H1 (cell line): ENCODE measurements around the gene FOXK1. TPM values are rescaled to one million over a fixed set of nuclear protein-coding genes. Genes with fewer than 3 reads are reported as not detected.

Source experiments
- CBX8 ChIP-seq: fragments of 300-800, 300-1000 bp; sonication (generic); IDR thresholded peaks from 2 replicates; pipeline ENCODE4 v1.7.1; 2016; ENCODE audit warnings: low read depth, low read length, borderline replicate concordance
- EGR1 ChIP-seq: IDR thresholded peaks from 2 replicates; pipeline ENCODE4 v1.6.1; 2011; ENCODE audit warnings: low read depth, low read length, borderline replicate concordance
- GABPA ChIP-seq: IDR thresholded peaks from 2 replicates; pipeline ENCODE4 v1.6.1; 2011; ENCODE audit warnings: mild to moderate bottlenecking, low read length, moderate library complexity, borderline replicate concordance; ENCODE audit not compliant: insufficient read depth
- HDAC6 ChIP-seq: IDR thresholded peaks from one replicate; pipeline ENCODE4 v1.7.1; 2012; ENCODE audit warnings: low read depth, mild to moderate bottlenecking, inconsistent platforms, low read length, moderate library complexity
- JUND ChIP-seq: IDR thresholded peaks from 2 replicates; pipeline ENCODE4 v1.6.1; 2011; ENCODE audit warnings: mild to moderate bottlenecking, improper control_type of control experiment, low read length
- NRF1 ChIP-seq: IDR thresholded peaks from 2 replicates; pipeline ENCODE4 v1.6.1; 2011; ENCODE audit warnings: mild to moderate bottlenecking, low read depth, low read length, improper control_type of control experiment
- SRF ChIP-seq: IDR thresholded peaks from 2 replicates; pipeline ENCODE4 v1.6.1; 2011; ENCODE audit warnings: mild to moderate bottlenecking, low read depth, low read length, moderate library complexity
- TAF1 ChIP-seq: IDR thresholded peaks from 2 replicates; pipeline ENCODE4 v1.6.1; 2011; ENCODE audit warnings: mild to moderate bottlenecking, low read depth, low read length
- TCF12 ChIP-seq: IDR thresholded peaks from 2 replicates; pipeline ENCODE4 v1.6.1; 2011; ENCODE audit warnings: low read depth, mild to moderate bottlenecking, low read length
- YY1 ChIP-seq: IDR thresholded peaks from 2 replicates; pipeline ENCODE4 v1.6.1; 2011; ENCODE audit warnings: low read depth, mild to moderate bottlenecking, low read length
- polyA plus RNA-seq, 7 experiments: library from polyadenylated mRNA; depleted of rRNA in 3 of 7; stranded (reverse) in 5 of 7; unstranded in 2 of 7; fragments of >200 nt in 5 of 7; fragments of 200-250 nt in 2 of 7; gene quantifications; 1 replicate in 5 of 7; 2 replicates in 1 of 7; 4 replicates in 1 of 7; pipeline versions ENCODE4 v1.2.1 to v1.2.3, GENCODE V29; 2011 to 2013; ENCODE audit warnings: missing spikeins in 2 of 7, mixed read lengths in 2 of 7
- total RNA-seq: library from RNA; stranded (reverse); fragmentation: NEBNext Ultra II Directional; extraction: Animal tissue kit (Norgen Biotek cat#: 25700); gene quantifications from 2 replicates; pipeline ENCODE4 v1.2.1, GENCODE V29; 2021

FOXK1 gene
- total and polyA plus RNA-seq, 2 of the 8 experiments (the other 6 are each of a cell fraction or from before 2014, with no cell fraction given), result 2.0 to 8.5 TPM

DNA sequence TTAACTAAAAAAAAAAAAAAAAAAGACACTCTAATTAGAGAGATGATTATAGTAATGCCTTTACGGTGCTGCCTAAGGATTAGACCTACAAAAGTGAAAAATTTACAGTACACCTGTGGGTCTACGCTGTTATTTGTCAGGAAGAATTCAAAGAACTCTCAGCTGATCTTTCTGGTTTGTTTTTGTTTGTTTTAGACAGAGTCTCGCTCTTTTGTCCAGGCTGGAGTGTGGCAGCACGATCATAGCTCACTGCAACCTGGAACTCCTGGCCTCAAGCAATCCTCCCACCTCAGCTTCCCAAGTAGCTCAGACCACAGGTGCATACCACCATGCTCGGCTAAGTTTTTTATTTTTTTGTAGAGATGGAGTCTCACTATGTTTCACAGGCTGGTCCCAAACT, 28.3 kb upstream of the FOXK1 start (continued):
- TF ChIP-seq NRF1 (no peak), SRF (no peak), TCF12 (no peak), YY1 (no peak), EGR1 (no peak), GABPA (no peak), HDAC6 (no peak), TAF1 (no peak), JUND (no peak), CBX8 (no peak)
